ENCODE measurements around the gene DHFR.
A peak's percentile ranks its signal among the peaks of the same experiment; 100 is the strongest.

DHFR gene

DNA sequence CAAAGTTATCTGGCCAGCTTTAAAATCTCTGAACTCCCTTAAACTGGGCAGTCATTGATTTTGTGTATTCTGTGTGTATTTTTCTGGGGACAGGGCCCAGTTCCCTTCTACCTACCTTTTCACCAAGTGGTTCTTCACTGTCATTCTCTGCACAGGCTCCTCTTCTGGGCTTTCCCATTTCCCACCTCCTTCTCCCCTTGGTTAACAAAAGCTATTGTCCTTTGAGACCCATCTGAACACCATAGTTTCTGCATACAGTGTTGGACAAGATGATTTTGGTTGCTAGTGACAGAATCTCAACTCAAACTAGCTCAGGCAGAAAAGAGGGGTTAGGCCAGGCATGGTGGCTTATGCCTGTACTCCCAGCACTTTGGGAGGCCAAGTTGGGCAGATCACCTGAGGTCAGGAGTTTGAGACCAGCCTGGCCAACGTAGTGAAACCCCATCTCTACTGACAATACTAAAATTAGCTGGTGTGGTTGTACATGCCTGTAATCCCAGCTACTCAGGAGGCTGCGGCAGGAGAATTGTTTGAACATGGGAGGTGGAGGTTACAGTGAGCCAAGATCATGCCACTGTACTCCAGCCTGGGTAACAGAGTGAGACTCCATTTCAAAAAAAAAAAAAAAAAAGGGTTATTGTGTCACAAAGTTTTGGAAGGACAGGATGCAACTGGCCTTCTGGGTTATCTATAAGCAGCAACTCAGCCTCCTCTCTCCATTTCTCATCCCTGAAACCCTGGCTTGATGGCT is 53.7 kb downstream of the DHFR start:
- no peaks in the 10 kb centered on the region for H3K36me3 ChIP-seq (ENCODE audit: control insufficient read depth in 4 of 4, insufficient read depth in 4 of 4, low read length in 3 of 4)
- H3K4me1 ChIP-seq (ENCODE audit: control extremely low read depth in 1 of 4, control insufficient read depth in 4 of 4, insufficient read depth in 4 of 4, low read length in 3 of 4), result no peaks in the 10 kb centered on the region
- peak in 2 of 3 donors; percentile 40 to 54 for DNase-seq
- CTCF ChIA-PET, result no interaction called here
- POLR2A ChIA-PET, result no interaction called here
- WGBS (ENCODE audit: insufficient coverage), result no CpG with 5 or more reads among the region's 2 CpGs
- H3K4me3 ChIP-seq (ENCODE audit: control insufficient read depth in 1 of 7, extremely low read depth in 1 of 7, insufficient read depth in 4 of 7, low read depth in 2 of 7, low read length in 6 of 7), result no peak overlapping the region
- no peaks in the 10 kb centered on the region for H3K27me3 ChIP-seq (replicated peaks in 2 of 5; ENCODE audit: control insufficient read depth in 4 of 5, insufficient read depth in 5 of 5, low read length in 4 of 5)
- no peaks in the 10 kb centered on the region for H3K9me3 ChIP-seq (ENCODE audit: control extremely low read depth in 1 of 5, control insufficient read depth in 4 of 5, insufficient read depth in 2 of 5, low read depth in 1 of 5, low read length in 4 of 5)
- H3K27ac ChIP-seq (ENCODE audit: insufficient read depth in 1 of 2, low read depth in 1 of 2, low read length in 2 of 2, poor library complexity in 1 of 2, severe bottlenecking in 2 of 2), result no peak overlapping the region

DNA sequence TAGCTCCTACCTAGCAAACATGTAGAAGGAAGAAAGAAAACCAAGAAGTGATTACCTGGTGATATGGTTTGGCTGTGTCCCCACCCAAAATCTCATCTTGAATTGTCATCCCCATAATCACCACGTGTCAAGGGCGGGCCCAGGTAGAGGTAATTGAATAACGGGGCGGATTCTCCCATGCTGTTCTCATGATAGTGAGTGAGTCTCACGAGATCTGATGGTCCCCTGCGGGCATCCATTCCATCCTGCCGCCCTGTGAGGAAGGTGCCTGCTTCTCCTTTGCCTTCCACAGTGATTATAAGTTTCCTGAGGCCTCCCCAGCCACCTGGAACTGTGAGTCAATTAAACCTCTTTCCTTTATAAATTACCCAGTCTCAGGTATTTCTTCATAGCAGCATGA is 57.3 kb downstream of the DHFR start:
- H3K4me3 ChIP-seq (ENCODE audit: control insufficient read depth in 1 of 7, extremely low read depth in 1 of 7, insufficient read depth in 4 of 7, low read depth in 2 of 7, low read length in 6 of 7), result no peak overlapping the region
- H3K4me1 ChIP-seq (ENCODE audit: control extremely low read depth in 1 of 4, control insufficient read depth in 4 of 4, insufficient read depth in 4 of 4, low read length in 3 of 4), result no peaks in the 10 kb centered on the region
- H3K36me3 ChIP-seq (ENCODE audit: control insufficient read depth in 4 of 4, insufficient read depth in 4 of 4, low read length in 3 of 4), result no peaks in the 10 kb centered on the region
- H3K27me3 ChIP-seq (replicated peaks in 2 of 5; ENCODE audit: control insufficient read depth in 4 of 5, insufficient read depth in 5 of 5, low read length in 4 of 5), result no peaks in the 10 kb centered on the region
- DNase-seq, result no peak
- H3K27ac ChIP-seq (ENCODE audit: insufficient read depth in 1 of 2, low read depth in 1 of 2, low read length in 2 of 2, poor library complexity in 1 of 2, severe bottlenecking in 2 of 2), result no peak overlapping the region
- H3K9me3 ChIP-seq (ENCODE audit: control extremely low read depth in 1 of 5, control insufficient read depth in 4 of 5, insufficient read depth in 2 of 5, low read depth in 1 of 5, low read length in 4 of 5), result no peaks in the 10 kb centered on the region
- WGBS (ENCODE audit: insufficient coverage), result 94% methylated on average over 6 of the region's 7 CpGs
- ChIA-PET POLR2A (no interaction called here), CTCF (no interaction called here)

DNA sequence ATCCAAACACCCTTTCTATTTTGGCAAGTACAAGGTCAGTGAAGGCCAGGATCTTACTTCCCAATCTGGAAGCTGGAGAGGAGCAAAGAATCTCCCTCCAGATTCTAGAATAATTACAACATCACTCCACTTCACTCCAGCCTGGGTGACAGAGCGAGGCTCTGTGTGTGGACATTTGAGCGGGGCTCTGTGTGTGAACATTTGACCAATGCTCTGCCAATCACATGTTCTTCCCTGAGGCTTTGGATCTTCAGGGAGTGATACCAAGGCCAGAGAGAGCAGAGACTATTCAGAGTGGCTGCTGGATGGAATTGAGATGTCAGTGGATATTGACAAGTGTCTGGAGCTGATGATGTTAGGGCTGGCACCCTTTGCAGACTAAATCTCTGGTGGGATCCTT is 60.0 kb downstream of the DHFR start:
- Histone ChIP-seq H3K27me3 (replicated peaks in 2 of 5; ENCODE audit: control insufficient read depth in 4 of 5, insufficient read depth in 5 of 5, low read length in 4 of 5) (no peaks in the 10 kb centered on the region), H3K27ac (ENCODE audit: insufficient read depth in 1 of 2, low read depth in 1 of 2, low read length in 2 of 2, poor library complexity in 1 of 2, severe bottlenecking in 2 of 2) (no peak overlapping the region), H3K4me1 (ENCODE audit: control extremely low read depth in 1 of 4, control insufficient read depth in 4 of 4, insufficient read depth in 4 of 4, low read length in 3 of 4) (no peaks in the 10 kb centered on the region), H3K36me3 (ENCODE audit: control insufficient read depth in 4 of 4, insufficient read depth in 4 of 4, low read length in 3 of 4) (no peaks in the 10 kb centered on the region), H3K9me3 (ENCODE audit: control extremely low read depth in 1 of 5, control insufficient read depth in 4 of 5, insufficient read depth in 2 of 5, low read depth in 1 of 5, low read length in 4 of 5) (no peaks in the 10 kb centered on the region), H3K4me3 (ENCODE audit: control insufficient read depth in 1 of 7, extremely low read depth in 1 of 7, insufficient read depth in 4 of 7, low read depth in 2 of 7, low read length in 6 of 7) (no peak overlapping the region)
- CTCF ChIA-PET, result no interaction called here
- 100% methylated on average over 1 of the region's 2 CpGs for WGBS (ENCODE audit: insufficient coverage)
- POLR2A ChIA-PET, result no interaction called here
- no peak for DNase-seq

DNA sequence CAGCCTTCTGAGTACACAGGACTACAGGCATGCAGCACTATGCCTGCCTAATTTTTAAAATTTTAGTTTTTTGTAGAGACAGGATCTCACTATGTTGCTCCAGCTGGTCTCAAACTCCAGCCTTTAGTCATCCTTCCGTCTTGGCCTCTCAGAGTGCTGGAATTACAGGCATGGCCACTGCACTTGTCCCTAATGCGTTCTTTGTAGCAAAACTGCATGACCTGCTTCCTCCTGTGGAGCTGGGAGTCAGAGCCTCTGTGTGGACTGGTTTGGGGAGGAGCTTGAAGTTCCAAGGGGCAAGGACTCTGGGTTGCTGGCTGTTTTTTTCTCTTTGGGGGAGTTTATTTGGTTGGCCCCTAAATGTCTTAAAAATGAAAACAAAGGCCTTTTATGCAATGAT is 62.0 kb downstream of the DHFR start:
- no peak overlapping the region for H3K4me3 ChIP-seq (ENCODE audit: control insufficient read depth in 1 of 7, extremely low read depth in 1 of 7, insufficient read depth in 4 of 7, low read depth in 2 of 7, low read length in 6 of 7)
- H3K36me3 ChIP-seq (ENCODE audit: control insufficient read depth in 4 of 4, insufficient read depth in 4 of 4, low read length in 3 of 4), result no peaks in the 10 kb centered on the region
- no peaks in the 10 kb centered on the region for H3K4me1 ChIP-seq (ENCODE audit: control extremely low read depth in 1 of 4, control insufficient read depth in 4 of 4, insufficient read depth in 4 of 4, low read length in 3 of 4)
- H3K27me3 ChIP-seq (replicated peaks in 2 of 5; ENCODE audit: control insufficient read depth in 4 of 5, insufficient read depth in 5 of 5, low read length in 4 of 5), result no peaks in the 10 kb centered on the region
- DNase-seq, result no peak
- 100% methylated on average over 2 of the region's 2 CpGs for WGBS (ENCODE audit: insufficient coverage)
- ChIA-PET CTCF (interaction anchor here (0.5 kb wide), 1 partner anchor 70 kb away, joined by 3 read pairs; no protein-coding TSS in a partner anchor), POLR2A (no interaction called here)
- H3K27ac ChIP-seq (ENCODE audit: insufficient read depth in 1 of 2, low read depth in 1 of 2, low read length in 2 of 2, poor library complexity in 1 of 2, severe bottlenecking in 2 of 2), result no peak overlapping the region
- H3K9me3 ChIP-seq (ENCODE audit: control extremely low read depth in 1 of 5, control insufficient read depth in 4 of 5, insufficient read depth in 2 of 5, low read depth in 1 of 5, low read length in 4 of 5), result no peaks in the 10 kb centered on the region

DNA sequence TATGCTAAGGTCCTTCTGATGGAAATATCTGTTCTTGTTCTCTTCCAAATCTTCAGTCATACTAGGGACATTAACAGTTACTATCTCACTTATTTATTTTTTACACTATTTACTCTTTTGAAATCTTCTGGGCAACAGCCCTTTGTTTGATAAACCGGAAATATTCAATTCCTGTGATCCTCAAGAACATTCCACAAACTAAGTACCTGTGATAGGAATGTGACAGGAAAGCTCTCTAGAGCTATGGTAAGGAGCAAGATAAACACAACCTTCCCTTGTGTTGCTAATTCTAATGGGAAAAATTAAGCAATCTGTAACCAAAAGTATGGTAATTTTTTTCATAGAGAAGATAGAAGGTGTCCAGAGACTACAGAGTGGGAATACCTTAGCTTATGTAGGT is 62.7 kb downstream of the DHFR start:
- POLR2A ChIA-PET, result no interaction called here
- no CpG with 5 or more reads among the region's 1 CpG for WGBS (ENCODE audit: insufficient coverage)
- H3K36me3 ChIP-seq (ENCODE audit: control insufficient read depth in 4 of 4, insufficient read depth in 4 of 4, low read length in 3 of 4), result no peaks in the 10 kb centered on the region

DNA sequence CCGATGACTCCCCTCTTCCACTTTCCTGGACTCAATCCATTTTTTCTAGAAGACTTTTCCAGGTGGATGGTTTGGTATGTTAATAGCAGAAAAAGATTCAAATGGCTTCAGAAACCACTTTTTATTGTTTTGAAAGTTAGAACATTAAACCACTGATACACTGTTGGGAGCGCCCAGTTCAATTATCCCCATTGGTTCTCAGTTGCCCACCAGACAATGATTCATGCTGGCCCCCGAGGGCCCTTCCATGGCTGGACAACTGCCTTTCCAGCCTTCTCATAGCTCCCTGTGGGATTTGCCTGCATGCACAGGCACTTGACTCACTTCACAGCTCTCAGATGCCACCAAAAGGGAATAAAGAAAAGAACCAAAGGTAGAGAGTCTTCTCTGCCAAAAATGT is 63.4 kb downstream of the DHFR start:
- no peaks in the 10 kb centered on the region for H3K27me3 ChIP-seq (replicated peaks in 2 of 5; ENCODE audit: control insufficient read depth in 4 of 5, insufficient read depth in 5 of 5, low read length in 4 of 5)
- 100% methylated on average over 2 of the region's 3 CpGs for WGBS (ENCODE audit: insufficient coverage)
- no peak overlapping the region for H3K27ac ChIP-seq (ENCODE audit: insufficient read depth in 1 of 2, low read depth in 1 of 2, low read length in 2 of 2, poor library complexity in 1 of 2, severe bottlenecking in 2 of 2)
- H3K9me3 ChIP-seq (ENCODE audit: control extremely low read depth in 1 of 5, control insufficient read depth in 4 of 5, insufficient read depth in 2 of 5, low read depth in 1 of 5, low read length in 4 of 5), result no peaks in the 10 kb centered on the region
- no peak overlapping the region for H3K4me3 ChIP-seq (ENCODE audit: control insufficient read depth in 1 of 7, extremely low read depth in 1 of 7, insufficient read depth in 4 of 7, low read depth in 2 of 7, low read length in 6 of 7)
- ChIA-PET CTCF (no interaction called here), POLR2A (no interaction called here)
- no peaks in the 10 kb centered on the region for H3K4me1 ChIP-seq (ENCODE audit: control extremely low read depth in 1 of 4, control insufficient read depth in 4 of 4, insufficient read depth in 4 of 4, low read length in 3 of 4)
- DNase-seq, result no peak
- H3K36me3 ChIP-seq (ENCODE audit: control insufficient read depth in 4 of 4, insufficient read depth in 4 of 4, low read length in 3 of 4), result no peaks in the 10 kb centered on the region

More for the DNA sequence above, 62.7 kb downstream of the DHFR start:
- DNase-seq, result no peak
- CTCF ChIA-PET, result interaction anchor here (0.5 to 0.6 kb wide), 2 partner anchors 71 to 512 kb away, joined by 3 read pairs; no protein-coding TSS in a partner anchor
- no peaks in the 10 kb centered on the region for H3K9me3 ChIP-seq (ENCODE audit: control extremely low read depth in 1 of 5, control insufficient read depth in 4 of 5, insufficient read depth in 2 of 5, low read depth in 1 of 5, low read length in 4 of 5)
- no peaks in the 10 kb centered on the region for H3K4me1 ChIP-seq (ENCODE audit: control extremely low read depth in 1 of 4, control insufficient read depth in 4 of 4, insufficient read depth in 4 of 4, low read length in 3 of 4)
- no peaks in the 10 kb centered on the region for H3K27me3 ChIP-seq (replicated peaks in 2 of 5; ENCODE audit: control insufficient read depth in 4 of 5, insufficient read depth in 5 of 5, low read length in 4 of 5)
- H3K27ac ChIP-seq (ENCODE audit: insufficient read depth in 1 of 2, low read depth in 1 of 2, low read length in 2 of 2, poor library complexity in 1 of 2, severe bottlenecking in 2 of 2), result no peak overlapping the region
- no peak overlapping the region for H3K4me3 ChIP-seq (ENCODE audit: control insufficient read depth in 1 of 7, extremely low read depth in 1 of 7, insufficient read depth in 4 of 7, low read depth in 2 of 7, low read length in 6 of 7)

DNA sequence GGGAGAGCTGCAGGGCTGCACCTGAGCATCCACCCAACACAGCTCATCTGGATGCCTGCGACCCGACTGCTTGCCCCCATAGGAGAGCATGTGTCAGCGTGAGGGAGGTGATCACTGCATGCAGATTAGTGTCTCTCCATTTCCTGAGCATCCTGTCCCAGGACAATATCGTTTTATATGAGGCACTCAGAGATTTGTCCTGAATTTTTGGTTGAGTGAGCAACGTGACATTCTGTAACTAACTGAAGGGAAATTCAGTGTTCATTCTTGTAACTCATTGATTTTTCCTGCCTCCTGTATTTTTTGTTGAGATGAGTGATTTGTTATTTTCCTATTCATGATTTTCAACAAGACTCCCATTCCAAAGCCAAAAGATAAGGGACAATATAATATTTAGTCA is 64.0 kb downstream of the DHFR start:
- DNase-seq, result no peak
- Histone ChIP-seq H3K9me3 (ENCODE audit: control extremely low read depth in 1 of 5, control insufficient read depth in 4 of 5, insufficient read depth in 2 of 5, low read depth in 1 of 5, low read length in 4 of 5) (no peaks in the 10 kb centered on the region), H3K4me1 (ENCODE audit: control extremely low read depth in 1 of 4, control insufficient read depth in 4 of 4, insufficient read depth in 4 of 4, low read length in 3 of 4) (no peaks in the 10 kb centered on the region), H3K36me3 (ENCODE audit: control insufficient read depth in 4 of 4, insufficient read depth in 4 of 4, low read length in 3 of 4) (no peaks in the 10 kb centered on the region), H3K4me3 (ENCODE audit: control insufficient read depth in 1 of 7, extremely low read depth in 1 of 7, insufficient read depth in 4 of 7, low read depth in 2 of 7, low read length in 6 of 7) (no peak overlapping the region), H3K27ac (ENCODE audit: insufficient read depth in 1 of 2, low read depth in 1 of 2, low read length in 2 of 2, poor library complexity in 1 of 2, severe bottlenecking in 2 of 2) (no peak overlapping the region), H3K27me3 (replicated peaks in 2 of 5; ENCODE audit: control insufficient read depth in 4 of 5, insufficient read depth in 5 of 5, low read length in 4 of 5) (no peaks in the 10 kb centered on the region)
- CTCF ChIA-PET, result no interaction called here
- POLR2A ChIA-PET, result no interaction called here
- WGBS (ENCODE audit: insufficient coverage), result 96% methylated on average over 3 of the region's 5 CpGs
